IMR-90 (cell line): Measurements from ENCODE around the gene DYSF. TPM values are rescaled to one million over a fixed set of nuclear protein-coding genes. Genes with fewer than 3 reads are reported as not detected.

ENCODE experiments used
- ATAC-seq: fragments of 200-7000 bp; cut with Tn5 transposase; 2 replicates; pipeline ENCODE4 v1.9.1; 2020; ENCODE audit warnings: low read depth, mild to moderate bottlenecking, moderate library complexity
- BruUV-seq: library from RNA; stranded (reverse); fragments of 400-500 nt; replicated peaks from 2 replicates; lab custom pipeline; 2021; lab: Mats Ljungman, UMichigan
- CTCF ChIA-PET: fragments of 300-600 bp; formaldehyde crosslinking; extraction: SDS; loops from one replicate; lab custom pipeline; 2021; ENCODE audit warnings: antibody characterized with exemption; lab: Yijun Ruan, JAX
- POLR2A ChIA-PET: fragments of 300-600 bp; sonication (Branson Sonifier 250); formaldehyde crosslinking; loops from one replicate; lab custom pipeline; 2022; ENCODE audit warnings: antibody characterized with exemption; ENCODE audit not compliant: unreplicated experiment; lab: Charles Lee
- DNase-seq: peaks from one replicate; pipeline ENCODE4 v3.0.0; 2013
- H2AFZ ChIP-seq: replicated peaks from 2 replicates; pipeline ENCODE3; 2013; ENCODE audit warnings: low read length, mild to moderate bottlenecking; ENCODE audit not compliant: poor library complexity
- H2AK5ac ChIP-seq: 2 replicates; pipeline ENCODE4 v1.6.1; 2013; ENCODE audit warnings: low read depth, low read length, inconsistent platforms
- H2AK9ac ChIP-seq: replicated peaks from 2 replicates; pipeline ENCODE3; 2013; ENCODE audit warnings: mild to moderate bottlenecking, low read depth, low read length, moderate library complexity; ENCODE audit not compliant: poor library complexity
- H2BK120ac ChIP-seq: 2 replicates; pipeline ENCODE4 v1.6.1; 2013; ENCODE audit warnings: low read depth, low read length, inconsistent platforms
- H2BK15ac ChIP-seq: 3 replicates; pipeline ENCODE4 v1.6.1; 2013; ENCODE audit warnings: low read depth, low read length, inconsistent platforms
- H2BK20ac ChIP-seq: 2 replicates; pipeline ENCODE4 v1.6.1; 2013; ENCODE audit warnings: low read depth, mild to moderate bottlenecking, inconsistent platforms, low read length, moderate library complexity
- H2BK5ac ChIP-seq: 2 replicates; pipeline ENCODE4 v1.6.1; 2013; ENCODE audit warnings: mild to moderate bottlenecking, low read depth, low read length, inconsistent platforms; ENCODE audit not compliant: poor library complexity, severe bottlenecking
- H3K14ac ChIP-seq: replicated peaks from 2 replicates; pipeline ENCODE4 v1.6.1; 2013; ENCODE audit warnings: low read depth, low read length, inconsistent platforms
- H3K18ac ChIP-seq: 2 replicates; pipeline ENCODE4 v1.6.1; 2013; ENCODE audit warnings: low read depth, low read length, control low read depth
- H3K23ac ChIP-seq: 2 replicates; pipeline ENCODE4 v1.6.1; 2013; ENCODE audit warnings: low read depth, low read length, inconsistent platforms
- H3K27ac ChIP-seq: 2 replicates; pipeline ENCODE4 v1.5.1; 2013; ENCODE audit warnings: mild to moderate bottlenecking, control low read depth, low read length; ENCODE audit not compliant: insufficient read depth
- H3K27me3 ChIP-seq: 2 replicates; pipeline ENCODE4 v1.6.1; 2013; ENCODE audit warnings: low read length; ENCODE audit not compliant: control insufficient read depth, insufficient read depth
- H3K36me3 ChIP-seq: 2 replicates; pipeline ENCODE4 v1.6.1; 2013; ENCODE audit warnings: low read length, mixed read lengths; ENCODE audit not compliant: control insufficient read depth, insufficient read depth
- H3K4ac ChIP-seq: 2 replicates; pipeline ENCODE4 v1.6.1; 2013; ENCODE audit warnings: low read depth, low read length, inconsistent platforms
- H3K4me1 ChIP-seq: 2 replicates; pipeline ENCODE4 v1.6.1; 2013; ENCODE audit warnings: low read length, mixed read lengths; ENCODE audit not compliant: control insufficient read depth, insufficient read depth
- H3K4me2 ChIP-seq: 2 replicates; pipeline ENCODE4 v1.6.1; 2013; ENCODE audit warnings: low read depth, mild to moderate bottlenecking, control low read depth, low read length, moderate library complexity
- H3K4me3 ChIP-seq: 2 replicates; pipeline ENCODE4 v1.5.1; 2013; ENCODE audit warnings: low read depth, mild to moderate bottlenecking, control low read depth, low read length, moderate library complexity; ENCODE audit not compliant: insufficient read depth
- H3K56ac ChIP-seq: 2 replicates; pipeline ENCODE4 v1.6.1; 2013; ENCODE audit warnings: low read length, inconsistent platforms; ENCODE audit not compliant: insufficient read depth; ENCODE audit errors: extremely low read depth
- H3K79me1 ChIP-seq, 2 experiments: 2 replicates each; pipeline ENCODE4 v1.6.1; 2013; ENCODE audit warnings: low read length in 2 of 2, inconsistent platforms in 1 of 2, low read depth in 1 of 2
- H3K9ac ChIP-seq: 2 replicates; pipeline ENCODE4 v1.6.1; 2013; ENCODE audit warnings: low read depth, low read length, control low read depth
- H3K9me1 ChIP-seq: 2 replicates; pipeline ENCODE4 v1.6.1; 2013; ENCODE audit warnings: low read length, inconsistent platforms; ENCODE audit not compliant: insufficient read depth
- H3K9me3 ChIP-seq: 2 replicates; pipeline ENCODE4 v1.6.1; 2013; ENCODE audit warnings: low read length; ENCODE audit not compliant: control insufficient read depth, insufficient read depth
- H4K20me1 ChIP-seq: 2 replicates; pipeline ENCODE4 v1.6.1; 2013; ENCODE audit warnings: low read length, inconsistent platforms; ENCODE audit not compliant: insufficient read depth
- H4K5ac ChIP-seq: 2 replicates; pipeline ENCODE4 v1.6.1; 2013; ENCODE audit warnings: mild to moderate bottlenecking, low read depth, low read length, control low read depth
- H4K8ac ChIP-seq, 2 experiments: 2 replicates each; pipeline ENCODE4 v1.6.1; 2013; ENCODE audit warnings: low read depth in 2 of 2, low read length in 2 of 2, control low read depth in 1 of 2, inconsistent platforms in 1 of 2
- H4K91ac ChIP-seq: 2 replicates; pipeline ENCODE4 v1.6.1; 2013; ENCODE audit warnings: low read depth, low read length, inconsistent platforms; ENCODE audit not compliant: insufficient read depth
- BHLHE40 ChIP-seq: fragments of 150-350 bp; IDR thresholded peaks from 2 replicates; pipeline ENCODE4 v1.6.1; 2016; ENCODE audit warnings: mild to moderate bottlenecking, low read depth, low read length
- CEBPB ChIP-seq: IDR thresholded peaks from 2 replicates; pipeline ENCODE4 v1.6.1; 2012; ENCODE audit warnings: low read depth, low read length, improper control_type of control experiment
- CHD1 ChIP-seq: IDR thresholded peaks from 2 replicates; pipeline ENCODE4 v1.6.1; 2012; ENCODE audit warnings: low read depth, low read length, improper control_type of control experiment
- FOS ChIP-seq: fragments of 150-350 bp; IDR thresholded peaks from 2 replicates; pipeline ENCODE4 v1.6.1; 2016; ENCODE audit warnings: low read depth, low read length
- MAFK ChIP-seq: IDR thresholded peaks from 2 replicates; pipeline ENCODE4 v1.6.1; 2012; ENCODE audit warnings: low read depth, low read length, improper control_type of control experiment
- MAZ ChIP-seq: IDR thresholded peaks from 2 replicates; pipeline ENCODE4 v1.6.1; 2012; ENCODE audit warnings: low read depth, mild to moderate bottlenecking, low read length, improper control_type of control experiment, moderate library complexity, borderline replicate concordance
- MXI1 ChIP-seq: IDR thresholded peaks from 2 replicates; pipeline ENCODE4 v1.6.1; 2012; ENCODE audit warnings: low read depth, mild to moderate bottlenecking, low read length, moderate library complexity, borderline replicate concordance
- NFE2L2 ChIP-seq: fragments of 150-350 bp; IDR thresholded peaks from 2 replicates; pipeline ENCODE4 v1.6.1; 2016; ENCODE audit warnings: low read depth, mild to moderate bottlenecking, low read length
- POLR2A ChIP-seq: IDR thresholded peaks from 2 replicates; pipeline ENCODE4 v1.6.1; 2012; ENCODE audit warnings: mild to moderate bottlenecking, low read depth, low read length
- RAD21 ChIP-seq: IDR thresholded peaks from 2 replicates; pipeline ENCODE4 v1.6.1; 2012; ENCODE audit warnings: low read length, improper control_type of control experiment
- RCOR1 ChIP-seq: IDR thresholded peaks from 2 replicates; pipeline ENCODE4 v1.6.1; 2012; ENCODE audit warnings: mild to moderate bottlenecking, low read length, improper control_type of control experiment; ENCODE audit not compliant: insufficient replicate concordance
- RFX5 ChIP-seq: IDR thresholded peaks from 2 replicates; pipeline ENCODE4 v1.8.0; 2012; ENCODE audit warnings: low read depth, mild to moderate bottlenecking, low read length, moderate library complexity
- SMC3 ChIP-seq: fragments of 150-350 bp; IDR thresholded peaks from 2 replicates; pipeline ENCODE4 v1.6.1; 2016; ENCODE audit warnings: low read depth, mild to moderate bottlenecking, antibody characterized with exemption, low read length, moderate library complexity
- WGBS, 2 experiments: methylation state at CpG; one replicate each; pipeline versions ENCODE4 v1.1.5 to v1.1.7; 2013; ENCODE audit warnings: missing lambda C conversion rate in 2 of 2; ENCODE audit not compliant: insufficient read length in 1 of 2; ENCODE audit errors: extremely low coverage in 2 of 2; 5-methylcytosine and 5-hydroxymethylcytosine counted together
- dilution Hi-C: fragments of 300-500 bp; cut with HindIII; formaldehyde crosslinking; loops from one replicate; pipeline ENCODE4 v1.14.3; 2018; ENCODE audit warnings: low sequenced_read_pairs; ENCODE audit not compliant: unreplicated experiment
- in situ Hi-C: fragments of 300-500 bp; cut with MboI; formaldehyde crosslinking; loops from 3 replicates; pipeline ENCODE4 v1.14.3; 2019; ENCODE audit warnings: low sequenced_read_pairs, inconsistent platforms, mixed read lengths
- intact Hi-C: fragments of 100-400 bp; cut with micrococcal nuclease; formaldehyde crosslinking; loops from 2 replicates; pipeline ENCODE4 v1.10.0; 2022
- polyA plus RNA-seq, 3 experiments: library from polyadenylated mRNA; depleted of rRNA; stranded (reverse); fragments of >200 nt; gene quantifications; 2 replicates each; pipeline ENCODE4 v1.2.3, GENCODE V29; 2012; ENCODE audit warnings: low replicate concordance in 1 of 3
- total RNA-seq: library from RNA; depleted of rRNA; stranded (reverse); fragments of >200 nt; gene quantifications from 2 replicates; pipeline ENCODE4 v1.2.3, GENCODE V29; 2012
- TF ChIP-seq, protein P1 (sequence below): fragments of 150-350 bp; IDR thresholded peaks from 2 replicates; pipeline ENCODE4 v1.6.1; 2016; ENCODE audit warnings: low read depth, mild to moderate bottlenecking, low read length, moderate library complexity, borderline replicate concordance
- TF ChIP-seq, protein P2 (sequence below): fragments of 150-350 bp; IDR thresholded peaks from 2 replicates; pipeline ENCODE4 v1.6.1; 2017; ENCODE audit warnings: mild to moderate bottlenecking, antibody characterized with exemption, low read length, low read depth
- TF ChIP-seq, protein P3 (sequence below): conservative IDR thresholded peaks from 2 replicates; pipeline ENCODE4 v1.5.1; 2012; ENCODE audit warnings: mild to moderate bottlenecking, low read depth, low read length, improper control_type of control experiment

Gene DYSF
- total and polyA plus RNA-seq, 2 of the 4 experiments (the other 2 are of a cell fraction), result 0.09 to 0.18 TPM

DNA sequence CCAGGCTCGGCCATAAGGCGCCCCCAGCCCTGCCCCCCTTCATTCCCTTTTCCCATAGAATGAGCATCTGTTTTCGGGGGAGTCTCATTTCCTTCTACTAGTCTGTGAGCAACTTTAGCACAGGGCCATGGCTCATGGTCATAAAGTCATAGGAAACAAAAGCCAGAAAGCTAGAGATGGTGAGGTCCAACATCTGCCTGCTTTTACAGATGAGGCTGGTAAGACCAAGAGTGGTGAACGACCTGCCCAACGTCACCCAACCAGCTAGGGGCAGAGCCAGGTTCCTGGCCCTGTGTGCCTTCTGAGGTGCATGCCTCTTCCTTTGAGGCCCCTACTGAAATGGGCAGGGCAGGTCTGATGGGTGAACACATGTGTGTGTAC lies 212.7 kb downstream of the DYSF start:
- Histone ChIP-seq H3K18ac (no peak overlapping the region), H2BK120ac (no peak overlapping the region), H3K9ac (no peak overlapping the region), H4K20me1 (no peaks in the 10 kb centered on the region), H3K56ac (no peak overlapping the region), H3K27me3 (peaks cover 7% of the 10 kb centered on the region; the same call in 1 of the 2 replicates), H3K14ac (no peak overlapping the region), H3K79me1 (no peaks in the 10 kb centered on the region), H2BK20ac (no peak overlapping the region), H2AFZ (no peak overlapping the region), H2AK9ac (no peak overlapping the region), H3K9me3 (no peaks in the 10 kb centered on the region), H3K23ac (no peak overlapping the region), H3K4me1 (no peaks in the 10 kb centered on the region), H3K4me2 (no peak overlapping the region), H3K27ac (no peak overlapping the region), H4K91ac (no peak overlapping the region), H3K36me3 (no peaks in the 10 kb centered on the region), H2AK5ac (no peak overlapping the region), H2BK15ac (no peak overlapping the region), H4K8ac (no peak overlapping the region), H3K4ac (no peak overlapping the region), H3K4me3 (no peak overlapping the region), H4K5ac (no peak overlapping the region), H3K9me1 (no peaks in the 10 kb centered on the region), H2BK5ac (no peak overlapping the region)
- no CpG with 5 or more reads among the region's 5 CpGs for WGBS, 2 experiments
- DNase-seq, result no peak
- in situ Hi-C loops (no loop called here), intact Hi-C loops (no loop called here), dilution Hi-C loops (no loop called here)
- POLR2A ChIA-PET, result no interaction called here
- ATAC-seq, result no peak
- no TSS peak for BruUV-seq
- TF ChIP-seq, protein P1, sequence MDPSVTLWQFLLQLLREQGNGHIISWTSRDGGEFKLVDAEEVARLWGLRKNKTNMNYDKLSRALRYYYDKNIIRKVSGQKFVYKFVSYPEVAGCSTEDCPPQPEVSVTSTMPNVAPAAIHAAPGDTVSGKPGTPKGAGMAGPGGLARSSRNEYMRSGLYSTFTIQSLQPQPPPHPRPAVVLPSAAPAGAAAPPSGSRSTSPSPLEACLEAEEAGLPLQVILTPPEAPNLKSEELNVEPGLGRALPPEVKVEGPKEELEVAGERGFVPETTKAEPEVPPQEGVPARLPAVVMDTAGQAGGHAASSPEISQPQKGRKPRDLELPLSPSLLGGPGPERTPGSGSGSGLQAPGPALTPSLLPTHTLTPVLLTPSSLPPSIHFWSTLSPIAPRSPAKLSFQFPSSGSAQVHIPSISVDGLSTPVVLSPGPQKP, result no peak
- TF ChIP-seq SMC3, result no peak
- no peak for TF ChIP-seq RCOR1
- TF ChIP-seq, protein P2, sequence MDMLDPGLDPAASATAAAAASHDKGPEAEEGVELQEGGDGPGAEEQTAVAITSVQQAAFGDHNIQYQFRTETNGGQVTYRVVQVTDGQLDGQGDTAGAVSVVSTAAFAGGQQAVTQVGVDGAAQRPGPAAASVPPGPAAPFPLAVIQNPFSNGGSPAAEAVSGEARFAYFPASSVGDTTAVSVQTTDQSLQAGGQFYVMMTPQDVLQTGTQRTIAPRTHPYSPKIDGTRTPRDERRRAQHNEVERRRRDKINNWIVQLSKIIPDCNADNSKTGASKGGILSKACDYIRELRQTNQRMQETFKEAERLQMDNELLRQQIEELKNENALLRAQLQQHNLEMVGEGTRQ, result no peak
- TF ChIP-seq RFX5, result no peak
- TF ChIP-seq, protein P3, sequence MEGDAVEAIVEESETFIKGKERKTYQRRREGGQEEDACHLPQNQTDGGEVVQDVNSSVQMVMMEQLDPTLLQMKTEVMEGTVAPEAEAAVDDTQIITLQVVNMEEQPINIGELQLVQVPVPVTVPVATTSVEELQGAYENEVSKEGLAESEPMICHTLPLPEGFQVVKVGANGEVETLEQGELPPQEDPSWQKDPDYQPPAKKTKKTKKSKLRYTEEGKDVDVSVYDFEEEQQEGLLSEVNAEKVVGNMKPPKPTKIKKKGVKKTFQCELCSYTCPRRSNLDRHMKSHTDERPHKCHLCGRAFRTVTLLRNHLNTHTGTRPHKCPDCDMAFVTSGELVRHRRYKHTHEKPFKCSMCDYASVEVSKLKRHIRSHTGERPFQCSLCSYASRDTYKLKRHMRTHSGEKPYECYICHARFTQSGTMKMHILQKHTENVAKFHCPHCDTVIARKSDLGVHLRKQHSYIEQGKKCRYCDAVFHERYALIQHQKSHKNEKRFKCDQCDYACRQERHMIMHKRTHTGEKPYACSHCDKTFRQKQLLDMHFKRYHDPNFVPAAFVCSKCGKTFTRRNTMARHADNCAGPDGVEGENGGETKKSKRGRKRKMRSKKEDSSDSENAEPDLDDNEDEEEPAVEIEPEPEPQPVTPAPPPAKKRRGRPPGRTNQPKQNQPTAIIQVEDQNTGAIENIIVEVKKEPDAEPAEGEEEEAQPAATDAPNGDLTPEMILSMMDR, result no peak
- no peak for TF ChIP-seq NFE2L2
- TF ChIP-seq RAD21, result no peak
- no peak for TF ChIP-seq CHD1
- no peak for TF ChIP-seq FOS
- TF ChIP-seq MAZ, result no peak
- no peak for TF ChIP-seq CEBPB
- TF ChIP-seq MAFK, result no peak
- no peak for TF ChIP-seq MXI1
- no peak for TF ChIP-seq POLR2A
- no peak for TF ChIP-seq BHLHE40
- CTCF ChIA-PET, result no interaction called here
